SK-N-SH (cell line): ENCODE measurements around the gene KCNK5.

Source experiments
- EP300 ChIP-seq, 2 experiments: IDR thresholded peaks; 2 replicates each; pipeline versions ENCODE4 v1.4.0 to v1.6.1; 2012; ENCODE audit warnings: borderline replicate concordance in 1 of 2, low read depth in 1 of 2, low read length in 1 of 2
- EZH2phosphoT487 ChIP-seq: fragments of 200-600 bp; sonication (generic); IDR thresholded peaks from 2 replicates; pipeline ENCODE4 v1.6.1; 2017; ENCODE audit warnings: low read depth, mixed run types, mild to moderate bottlenecking, antibody characterized with exemption, moderate library complexity, borderline replicate concordance
- FOXJ3 ChIP-seq: sonication (generic); formaldehyde crosslinking; IDR thresholded peaks from 2 replicates; pipeline ENCODE4 v1.5.1; 2020; ENCODE audit warnings: mild to moderate bottlenecking, missing genetic modification reagents
- FOXM1 ChIP-seq: IDR thresholded peaks from 2 replicates; pipeline ENCODE4 v1.4.0; 2012; ENCODE audit warnings: low read depth, mild to moderate bottlenecking
- POLR2AphosphoS5 ChIP-seq: IDR thresholded peaks from 2 replicates; pipeline ENCODE4 v1.6.1; 2012; ENCODE audit warnings: low read depth, low read length
- RAD21 ChIP-seq: IDR thresholded peaks from 2 replicates; pipeline ENCODE4 v1.6.1; 2012; ENCODE audit warnings: mild to moderate bottlenecking, low read length
- SIN3A ChIP-seq: IDR thresholded peaks from 2 replicates; pipeline ENCODE4 v1.6.1; 2012; ENCODE audit warnings: low read depth, mild to moderate bottlenecking, low read length, moderate library complexity, borderline replicate concordance
- TAF1 ChIP-seq: IDR thresholded peaks from 2 replicates; pipeline ENCODE4 v1.6.1; 2012; ENCODE audit warnings: low read depth, mild to moderate bottlenecking, low read length, moderate library complexity, borderline replicate concordance
- YY1 ChIP-seq: IDR thresholded peaks from 2 replicates; pipeline ENCODE4 v1.4.0; 2012; ENCODE audit warnings: low read depth, mild to moderate bottlenecking
- TF ChIP-seq, protein P1 (sequence below): fragments of 200-600 bp; sonication (generic); IDR thresholded peaks from 2 replicates; pipeline ENCODE4 v1.6.1; 2017; ENCODE audit warnings: antibody characterized with exemption, mild to moderate bottlenecking, moderate library complexity
- TF ChIP-seq, protein P2 (sequence below): IDR thresholded peaks from 2 replicates; pipeline ENCODE4 v1.4.0; 2012; ENCODE audit warnings: low read depth
- TF ChIP-seq, protein P3 (sequence below): IDR thresholded peaks from 2 replicates; pipeline ENCODE4 v1.4.0; 2012; ENCODE audit warnings: low read depth, borderline replicate concordance
- TF ChIP-seq, protein P4 (sequence below): IDR thresholded peaks from 2 replicates; pipeline ENCODE4 v1.4.0; 2012; ENCODE audit warnings: low read depth, borderline replicate concordance

DNA sequence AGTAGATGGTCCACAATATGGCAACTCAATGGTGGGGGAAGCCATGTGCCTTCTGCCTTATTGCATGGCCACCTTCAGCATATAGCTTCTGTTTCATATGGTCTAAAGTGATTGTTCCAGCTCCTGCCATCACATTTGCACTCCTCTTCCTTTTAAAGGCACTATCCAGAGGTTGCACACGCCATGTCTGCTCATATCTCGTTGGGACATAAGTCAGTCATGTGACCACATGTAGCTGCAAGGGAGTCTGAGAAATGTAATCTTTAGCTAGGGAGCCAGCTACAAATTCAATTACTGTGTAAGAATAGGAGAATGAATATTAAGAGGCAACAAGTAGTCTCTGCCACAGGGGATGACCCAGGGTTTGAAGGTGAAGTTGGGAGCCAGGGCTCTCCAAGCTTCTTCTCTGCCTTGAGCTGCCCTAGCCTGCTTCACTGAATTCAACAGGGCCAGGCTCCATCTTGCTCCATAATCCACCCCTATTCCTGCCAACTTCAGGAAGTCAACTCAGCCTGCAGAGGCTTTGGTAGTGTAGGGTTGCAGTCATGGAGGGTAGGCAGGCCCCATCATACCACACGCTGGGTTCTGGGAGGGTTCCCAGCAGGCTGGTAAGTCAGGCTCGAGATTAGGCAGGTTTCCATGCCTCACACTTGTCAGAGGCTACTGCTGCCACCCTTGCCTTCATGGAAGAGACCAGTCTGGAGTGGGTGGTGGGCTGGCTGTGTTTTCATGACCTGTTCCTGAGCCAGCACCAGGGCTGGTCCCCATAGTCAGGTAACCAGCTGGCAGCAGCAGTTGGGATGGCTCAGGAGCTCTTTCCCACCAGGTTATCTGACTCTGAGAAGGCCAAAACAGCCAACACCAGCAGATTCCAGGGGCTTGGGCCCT lies 57.5 kb downstream of the KCNK5 start:
- no peak for TF ChIP-seq EP300 (IDR thresholded peaks at IDR 0.05; ENCODE audit: borderline replicate concordance in 1 of 2, low read depth in 1 of 2, low read length in 1 of 2)
- TF ChIP-seq, protein P1, sequence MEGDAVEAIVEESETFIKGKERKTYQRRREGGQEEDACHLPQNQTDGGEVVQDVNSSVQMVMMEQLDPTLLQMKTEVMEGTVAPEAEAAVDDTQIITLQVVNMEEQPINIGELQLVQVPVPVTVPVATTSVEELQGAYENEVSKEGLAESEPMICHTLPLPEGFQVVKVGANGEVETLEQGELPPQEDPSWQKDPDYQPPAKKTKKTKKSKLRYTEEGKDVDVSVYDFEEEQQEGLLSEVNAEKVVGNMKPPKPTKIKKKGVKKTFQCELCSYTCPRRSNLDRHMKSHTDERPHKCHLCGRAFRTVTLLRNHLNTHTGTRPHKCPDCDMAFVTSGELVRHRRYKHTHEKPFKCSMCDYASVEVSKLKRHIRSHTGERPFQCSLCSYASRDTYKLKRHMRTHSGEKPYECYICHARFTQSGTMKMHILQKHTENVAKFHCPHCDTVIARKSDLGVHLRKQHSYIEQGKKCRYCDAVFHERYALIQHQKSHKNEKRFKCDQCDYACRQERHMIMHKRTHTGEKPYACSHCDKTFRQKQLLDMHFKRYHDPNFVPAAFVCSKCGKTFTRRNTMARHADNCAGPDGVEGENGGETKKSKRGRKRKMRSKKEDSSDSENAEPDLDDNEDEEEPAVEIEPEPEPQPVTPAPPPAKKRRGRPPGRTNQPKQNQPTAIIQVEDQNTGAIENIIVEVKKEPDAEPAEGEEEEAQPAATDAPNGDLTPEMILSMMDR, result no peak
- no peak for TF ChIP-seq EZH2phosphoT487
- TF ChIP-seq, protein P2, sequence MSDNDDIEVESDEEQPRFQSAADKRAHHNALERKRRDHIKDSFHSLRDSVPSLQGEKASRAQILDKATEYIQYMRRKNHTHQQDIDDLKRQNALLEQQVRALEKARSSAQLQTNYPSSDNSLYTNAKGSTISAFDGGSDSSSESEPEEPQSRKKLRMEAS, result no peak
- TF ChIP-seq YY1, result no peak
- no peak for TF ChIP-seq FOXJ3
- no peak for TF ChIP-seq FOXM1
- TF ChIP-seq, protein P3, sequence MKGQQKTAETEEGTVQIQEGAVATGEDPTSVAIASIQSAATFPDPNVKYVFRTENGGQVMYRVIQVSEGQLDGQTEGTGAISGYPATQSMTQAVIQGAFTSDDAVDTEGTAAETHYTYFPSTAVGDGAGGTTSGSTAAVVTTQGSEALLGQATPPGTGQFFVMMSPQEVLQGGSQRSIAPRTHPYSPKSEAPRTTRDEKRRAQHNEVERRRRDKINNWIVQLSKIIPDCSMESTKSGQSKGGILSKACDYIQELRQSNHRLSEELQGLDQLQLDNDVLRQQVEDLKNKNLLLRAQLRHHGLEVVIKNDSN, result no peak
- no peak for TF ChIP-seq POLR2AphosphoS5
- TF ChIP-seq RAD21, result no peak
- TF ChIP-seq SIN3A, result no peak
- TF ChIP-seq, protein P4, sequence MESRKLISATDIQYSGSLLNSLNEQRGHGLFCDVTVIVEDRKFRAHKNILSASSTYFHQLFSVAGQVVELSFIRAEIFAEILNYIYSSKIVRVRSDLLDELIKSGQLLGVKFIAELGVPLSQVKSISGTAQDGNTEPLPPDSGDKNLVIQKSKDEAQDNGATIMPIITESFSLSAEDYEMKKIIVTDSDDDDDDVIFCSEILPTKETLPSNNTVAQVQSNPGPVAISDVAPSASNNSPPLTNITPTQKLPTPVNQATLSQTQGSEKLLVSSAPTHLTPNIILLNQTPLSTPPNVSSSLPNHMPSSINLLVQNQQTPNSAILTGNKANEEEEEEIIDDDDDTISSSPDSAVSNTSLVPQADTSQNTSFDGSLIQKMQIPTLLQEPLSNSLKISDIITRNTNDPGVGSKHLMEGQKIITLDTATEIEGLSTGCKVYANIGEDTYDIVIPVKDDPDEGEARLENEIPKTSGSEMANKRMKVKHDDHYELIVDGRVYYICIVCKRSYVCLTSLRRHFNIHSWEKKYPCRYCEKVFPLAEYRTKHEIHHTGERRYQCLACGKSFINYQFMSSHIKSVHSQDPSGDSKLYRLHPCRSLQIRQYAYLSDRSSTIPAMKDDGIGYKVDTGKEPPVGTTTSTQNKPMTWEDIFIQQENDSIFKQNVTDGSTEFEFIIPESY, result no peak
- TF ChIP-seq TAF1, result no peak
